WTC11 (cell line): ENCODE results near the gene TCOF1.

Source experiments
- GABPB1 ChIP-seq: sonication (generic); formaldehyde crosslinking; IDR thresholded peaks from 2 replicates; pipeline ENCODE4 v1.8.1; 2023; ENCODE audit warnings: mild to moderate bottlenecking, missing genetic modification reagents
- KAT7 ChIP-seq: sonication (generic); formaldehyde crosslinking; IDR thresholded peaks from 2 replicates; pipeline ENCODE4 v1.8.1; 2023; ENCODE audit warnings: missing genetic modification reagents, mild to moderate bottlenecking, borderline replicate concordance
- NFYB ChIP-seq: sonication (generic); formaldehyde crosslinking; conservative IDR thresholded peaks from 2 replicates; pipeline ENCODE4 v1.8.0; 2022; ENCODE audit warnings: low read depth, missing genetic modification reagents
- TEAD4 ChIP-seq: sonication (generic); formaldehyde crosslinking; IDR thresholded peaks from 2 replicates; pipeline ENCODE4 v1.8.0; 2022; ENCODE audit warnings: mild to moderate bottlenecking, missing genetic modification reagents
- TF ChIP-seq, protein P1 (sequence below): sonication (generic); formaldehyde crosslinking; IDR thresholded peaks from 2 replicates; pipeline ENCODE4 v1.8.1; 2022; ENCODE audit warnings: mild to moderate bottlenecking, missing genetic modification reagents, moderate library complexity, borderline replicate concordance
- TF ChIP-seq, protein P2 (sequence below): sonication (generic); formaldehyde crosslinking; IDR thresholded peaks from 2 replicates; pipeline ENCODE4 v1.8.0; 2022; ENCODE audit warnings: mild to moderate bottlenecking, missing genetic modification reagents
- TF ChIP-seq, protein P3 (sequence below): fragments of 200-600 bp; IDR thresholded peaks from 2 replicates; pipeline ENCODE4 v1.8.0; 2022; ENCODE audit warnings: antibody characterized with exemption
- TF ChIP-seq, protein P4 (sequence below): sonication (generic); formaldehyde crosslinking; IDR thresholded peaks from 2 replicates; pipeline ENCODE4 v1.8.1; 2023; ENCODE audit warnings: mild to moderate bottlenecking, missing genetic modification reagents, moderate library complexity
- TF ChIP-seq, protein P5 (sequence below): sonication (generic); formaldehyde crosslinking; IDR thresholded peaks from 2 replicates; pipeline ENCODE4 v1.8.1; 2022; ENCODE audit warnings: low read depth, mild to moderate bottlenecking, moderate library complexity, missing genetic modification reagents, borderline replicate concordance

DNA sequence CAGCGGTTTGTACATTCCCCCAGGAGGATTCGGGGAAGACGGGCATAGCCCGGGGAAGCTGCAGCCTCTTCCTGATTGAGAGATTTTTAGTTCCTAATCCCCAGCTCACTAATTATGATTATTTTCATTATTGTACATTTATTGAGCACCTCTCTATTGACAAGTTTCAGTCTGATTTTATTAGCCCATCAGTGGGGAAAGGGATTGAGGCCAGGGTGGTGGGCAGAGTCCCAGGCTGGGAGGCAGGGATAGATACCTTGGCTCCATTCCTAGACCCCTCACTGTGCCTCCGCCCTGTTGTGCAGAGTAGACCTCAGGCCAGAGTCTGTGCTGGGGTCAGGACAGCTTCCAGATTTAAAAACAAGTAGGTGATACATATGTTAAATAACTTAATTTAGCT is 27.2 kb downstream of the TCOF1 start:
- no peak for TF ChIP-seq TEAD4 (CRISPR knock-in tag)
- no peak for TF ChIP-seq KAT7
- TF ChIP-seq, protein P1, sequence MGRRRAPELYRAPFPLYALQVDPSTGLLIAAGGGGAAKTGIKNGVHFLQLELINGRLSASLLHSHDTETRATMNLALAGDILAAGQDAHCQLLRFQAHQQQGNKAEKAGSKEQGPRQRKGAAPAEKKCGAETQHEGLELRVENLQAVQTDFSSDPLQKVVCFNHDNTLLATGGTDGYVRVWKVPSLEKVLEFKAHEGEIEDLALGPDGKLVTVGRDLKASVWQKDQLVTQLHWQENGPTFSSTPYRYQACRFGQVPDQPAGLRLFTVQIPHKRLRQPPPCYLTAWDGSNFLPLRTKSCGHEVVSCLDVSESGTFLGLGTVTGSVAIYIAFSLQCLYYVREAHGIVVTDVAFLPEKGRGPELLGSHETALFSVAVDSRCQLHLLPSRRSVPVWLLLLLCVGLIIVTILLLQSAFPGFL (CRISPR knock-in tag) = no peak
- TF ChIP-seq, protein P2, sequence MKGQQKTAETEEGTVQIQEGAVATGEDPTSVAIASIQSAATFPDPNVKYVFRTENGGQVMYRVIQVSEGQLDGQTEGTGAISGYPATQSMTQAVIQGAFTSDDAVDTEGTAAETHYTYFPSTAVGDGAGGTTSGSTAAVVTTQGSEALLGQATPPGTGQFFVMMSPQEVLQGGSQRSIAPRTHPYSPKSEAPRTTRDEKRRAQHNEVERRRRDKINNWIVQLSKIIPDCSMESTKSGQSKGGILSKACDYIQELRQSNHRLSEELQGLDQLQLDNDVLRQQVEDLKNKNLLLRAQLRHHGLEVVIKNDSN (CRISPR knock-in tag) = no peak
- TF ChIP-seq, protein P3, sequence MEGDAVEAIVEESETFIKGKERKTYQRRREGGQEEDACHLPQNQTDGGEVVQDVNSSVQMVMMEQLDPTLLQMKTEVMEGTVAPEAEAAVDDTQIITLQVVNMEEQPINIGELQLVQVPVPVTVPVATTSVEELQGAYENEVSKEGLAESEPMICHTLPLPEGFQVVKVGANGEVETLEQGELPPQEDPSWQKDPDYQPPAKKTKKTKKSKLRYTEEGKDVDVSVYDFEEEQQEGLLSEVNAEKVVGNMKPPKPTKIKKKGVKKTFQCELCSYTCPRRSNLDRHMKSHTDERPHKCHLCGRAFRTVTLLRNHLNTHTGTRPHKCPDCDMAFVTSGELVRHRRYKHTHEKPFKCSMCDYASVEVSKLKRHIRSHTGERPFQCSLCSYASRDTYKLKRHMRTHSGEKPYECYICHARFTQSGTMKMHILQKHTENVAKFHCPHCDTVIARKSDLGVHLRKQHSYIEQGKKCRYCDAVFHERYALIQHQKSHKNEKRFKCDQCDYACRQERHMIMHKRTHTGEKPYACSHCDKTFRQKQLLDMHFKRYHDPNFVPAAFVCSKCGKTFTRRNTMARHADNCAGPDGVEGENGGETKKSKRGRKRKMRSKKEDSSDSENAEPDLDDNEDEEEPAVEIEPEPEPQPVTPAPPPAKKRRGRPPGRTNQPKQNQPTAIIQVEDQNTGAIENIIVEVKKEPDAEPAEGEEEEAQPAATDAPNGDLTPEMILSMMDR = no peak
- no peak for TF ChIP-seq GABPB1
- TF ChIP-seq, protein P4, sequence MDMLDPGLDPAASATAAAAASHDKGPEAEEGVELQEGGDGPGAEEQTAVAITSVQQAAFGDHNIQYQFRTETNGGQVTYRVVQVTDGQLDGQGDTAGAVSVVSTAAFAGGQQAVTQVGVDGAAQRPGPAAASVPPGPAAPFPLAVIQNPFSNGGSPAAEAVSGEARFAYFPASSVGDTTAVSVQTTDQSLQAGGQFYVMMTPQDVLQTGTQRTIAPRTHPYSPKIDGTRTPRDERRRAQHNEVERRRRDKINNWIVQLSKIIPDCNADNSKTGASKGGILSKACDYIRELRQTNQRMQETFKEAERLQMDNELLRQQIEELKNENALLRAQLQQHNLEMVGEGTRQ (CRISPR knock-in tag) = no peak
- TF ChIP-seq NFYB (CRISPR knock-in tag) = no peak
- TF ChIP-seq, protein P5, sequence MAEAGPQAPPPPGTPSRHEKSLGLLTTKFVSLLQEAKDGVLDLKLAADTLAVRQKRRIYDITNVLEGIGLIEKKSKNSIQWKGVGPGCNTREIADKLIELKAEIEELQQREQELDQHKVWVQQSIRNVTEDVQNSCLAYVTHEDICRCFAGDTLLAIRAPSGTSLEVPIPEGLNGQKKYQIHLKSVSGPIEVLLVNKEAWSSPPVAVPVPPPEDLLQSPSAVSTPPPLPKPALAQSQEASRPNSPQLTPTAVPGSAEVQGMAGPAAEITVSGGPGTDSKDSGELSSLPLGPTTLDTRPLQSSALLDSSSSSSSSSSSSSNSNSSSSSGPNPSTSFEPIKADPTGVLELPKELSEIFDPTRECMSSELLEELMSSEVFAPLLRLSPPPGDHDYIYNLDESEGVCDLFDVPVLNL = no peak
